Endodermal cell (in vitro differentiated cells): ENCODE measurements around the gene CFAP52. TPM values are rescaled to one million over a fixed set of nuclear protein-coding genes. Genes with fewer than 3 reads are reported as not detected.
A peak's percentile ranks its signal among the peaks of the same experiment; 100 is the strongest.

Source experiments
- DNase-seq: peaks from one replicate; pipeline ENCODE4 v3.0.0-alpha.2; 2017
- H3K27ac ChIP-seq: 2 replicates; pipeline ENCODE4 v1.5.1; 2013; ENCODE audit warnings: mild to moderate bottlenecking, low read depth, low read length, moderate library complexity
- H3K27me3 ChIP-seq: 2 replicates; pipeline ENCODE4 v1.6.1; 2013; ENCODE audit warnings: mild to moderate bottlenecking, low read length, moderate library complexity; ENCODE audit not compliant: insufficient read depth, control insufficient read depth, poor library complexity, severe bottlenecking
- H3K36me3 ChIP-seq: 2 replicates; pipeline ENCODE4 v1.7.0; 2013; ENCODE audit warnings: mild to moderate bottlenecking, low read length, moderate library complexity; ENCODE audit not compliant: control insufficient read depth, insufficient read depth
- H3K4me1 ChIP-seq: one replicate; pipeline ENCODE4 v1.7.0; 2013; ENCODE audit warnings: low read length; ENCODE audit not compliant: control insufficient read depth, insufficient read depth
- H3K4me3 ChIP-seq: 2 replicates; pipeline ENCODE4 v1.5.1; 2013; ENCODE audit warnings: mild to moderate bottlenecking, low read length, moderate library complexity
- H3K9ac ChIP-seq: 2 replicates; pipeline ENCODE4 v1.6.1; 2013; ENCODE audit warnings: mild to moderate bottlenecking, low read length, moderate library complexity; ENCODE audit not compliant: poor library complexity, severe bottlenecking; ENCODE audit errors: extremely low read depth
- H3K9me3 ChIP-seq: 2 replicates; pipeline ENCODE4 v1.6.1; 2013; ENCODE audit warnings: mild to moderate bottlenecking, low read length, moderate library complexity; ENCODE audit not compliant: control insufficient read depth
- H3K27ac Mint-ChIP-seq: 2 replicates; pipeline ENCODE4 v1.8.0; 2020; ENCODE audit warnings: mixed read lengths
- H3K27me3 Mint-ChIP-seq: 2 replicates; pipeline ENCODE4 v1.8.0; 2021; ENCODE audit warnings: mild to moderate bottlenecking, mixed read lengths; ENCODE audit not compliant: insufficient read depth
- H3K36me3 Mint-ChIP-seq: 2 replicates; pipeline ENCODE4 v1.8.0; 2020; ENCODE audit warnings: low read depth, mixed read lengths
- H3K4me1 Mint-ChIP-seq: 2 replicates; pipeline ENCODE4 v1.8.0; 2020; ENCODE audit warnings: mixed read lengths
- H3K4me3 Mint-ChIP-seq: 2 replicates; pipeline ENCODE4 v1.8.0; 2020; ENCODE audit warnings: mild to moderate bottlenecking, moderate library complexity, mixed read lengths
- H3K9me3 Mint-ChIP-seq: 2 replicates; pipeline ENCODE4 v1.8.0; 2020; ENCODE audit warnings: mild to moderate bottlenecking, mixed read lengths
- CTCF ChIP-seq: fragments of 200-600 bp; sonication (generic); conservative IDR thresholded peaks from 2 replicates; pipeline ENCODE4 v1.5.0; 2021; ENCODE audit warnings: antibody characterized with exemption, mild to moderate bottlenecking
- WGBS, 2 experiments: methylation state at CpG; one replicate each; pipeline versions ENCODE4 v1.1.5 to v1.1.7; 2013; ENCODE audit warnings: missing lambda C conversion rate in 2 of 2, mixed read lengths in 1 of 2; ENCODE audit not compliant: insufficient coverage in 1 of 2, insufficient read length in 1 of 2; 5-methylcytosine and 5-hydroxymethylcytosine counted together
- total RNA-seq, 2 donors: library from RNA; stranded (reverse); fragmentation: NEBNext Ultra II Directional in 1 of 2; extraction: Animal tissue kit (Norgen Biotek cat#: 25700) in 1 of 2; gene quantifications; 2 replicates in 1 of 2; 3 replicates in 1 of 2; pipeline ENCODE4 v1.2.1, GENCODE V29; 2021

Gene CFAP52
- total RNA-seq, 2 donors from 2014 or later, result 0.29 to 0.51 TPM

- Mint-ChIP-seq H3K4me1 (no peaks in the 10 kb centered on the region), H3K9me3 (peaks cover 14% of the 10 kb centered on the region), H3K27me3 (no peaks in the 10 kb centered on the region), H3K4me3 (no peak overlapping the region), H3K27ac (no peak overlapping the region), H3K36me3 (peaks cover 51% of the 10 kb centered on the region)
- no peak for TF ChIP-seq CTCF
- 96 to 100% methylated on average over 1 to 4 of the region's 4 CpGs for WGBS, 2 experiments
- Histone ChIP-seq H3K9ac (no peak overlapping the region), H3K4me1 (no peaks in the 10 kb centered on the region), H3K36me3 (peaks cover 20% of the 10 kb centered on the region), H3K4me3 (no peak overlapping the region), H3K27ac (no peak overlapping the region), H3K27me3 (no peaks in the 10 kb centered on the region), H3K9me3 (peaks cover 20% of the 10 kb centered on the region)
- DNase-seq, result peak; percentile 46
Measured at GRCh38 chr17:9676820-9677310, 100.4 kb downstream of the CFAP52 start.

GRCh38 chr17:9677411-9677810 is 101.0 kb downstream of the CFAP52 start:
- 89 to 96% methylated on average over 6 to 7 of the region's 7 CpGs for WGBS, 2 experiments
- Histone ChIP-seq H3K4me3 (no peak overlapping the region), H3K4me1 (no peaks in the 10 kb centered on the region), H3K27ac (no peak overlapping the region), H3K9ac (no peak overlapping the region), H3K27me3 (no peaks in the 10 kb centered on the region), H3K36me3 (peaks cover 25% of the 10 kb centered on the region), H3K9me3 (peaks cover 20% of the 10 kb centered on the region)
- H3K4me1 Mint-ChIP-seq, result no peaks in the 10 kb centered on the region
- H3K27ac Mint-ChIP-seq, result no peak overlapping the region
- no peak for TF ChIP-seq CTCF
- H3K36me3 Mint-ChIP-seq, result peaks cover 55% of the 10 kb centered on the region
- peak; percentile 53 for DNase-seq
- H3K4me3 Mint-ChIP-seq, result no peak overlapping the region
- H3K9me3 Mint-ChIP-seq, result peaks cover 14% of the 10 kb centered on the region
- no peaks in the 10 kb centered on the region for H3K27me3 Mint-ChIP-seq

- no peak for TF ChIP-seq CTCF
- Histone ChIP-seq H3K4me3 (no peak overlapping the region), H3K4me1 (no peaks in the 10 kb centered on the region), H3K9ac (no peak overlapping the region), H3K9me3 (peaks cover 20% of the 10 kb centered on the region), H3K27me3 (no peaks in the 10 kb centered on the region), H3K36me3 (peaks cover 30% of the 10 kb centered on the region), H3K27ac (no peak overlapping the region)
- DNase-seq, result peak; percentile 41
- H3K36me3 Mint-ChIP-seq, result peaks cover 58% of the 10 kb centered on the region
- no peak overlapping the region for H3K4me3 Mint-ChIP-seq
- H3K27me3 Mint-ChIP-seq, result no peaks in the 10 kb centered on the region
- 44 to 86% methylated on average over 2 to 3 of the region's 4 CpGs for WGBS, 2 experiments
- no peak overlapping the region for H3K27ac Mint-ChIP-seq
- peaks cover 14% of the 10 kb centered on the region for H3K9me3 Mint-ChIP-seq
- H3K4me1 Mint-ChIP-seq, result no peaks in the 10 kb centered on the region
Measured at GRCh38 chr17:9677896-9678295, 101.5 kb downstream of the CFAP52 start.
